ENCODE measurements around the gene GATB.

GATB gene

GRCh38 chr4:151631349-151631748 is 129.5 kb downstream of the GATB start:
- ChIA-PET CTCF (interaction anchor here (1.7 kb wide), 1 partner anchor 355 kb away, joined by 3 read pairs; no protein-coding TSS in a partner anchor), POLR2A (no interaction called here)
- no peak for DNase-seq (ENCODE audit: low read depth, low spot score)
- TF ChIP-seq CTCF (IDR thresholded peaks at IDR 0.05; ENCODE audit: insufficient read depth, low read length, missing control alignments), result no peak
- no peak overlapping the region for H3K4me3 ChIP-seq (ENCODE audit: low read depth, low read length)

GRCh38 chr4:151629097-151629783 is 131.6 kb downstream of the GATB start:
- no peak for TF ChIP-seq CTCF (IDR thresholded peaks at IDR 0.05; ENCODE audit: insufficient read depth, low read length, missing control alignments)
- POLR2A ChIA-PET, result no interaction called here
- no peak for DNase-seq (ENCODE audit: low read depth, low spot score)
- CTCF ChIA-PET, result interaction anchor here (1.1 to 1.3 kb wide), 2 partner anchors 9 to 11 kb away, joined by 3 read pairs; no protein-coding TSS in a partner anchor
- no peak overlapping the region for H3K4me3 ChIP-seq (ENCODE audit: low read depth, low read length)

- ChIA-PET CTCF (interaction anchor here (1.1 to 2.3 kb wide), 3 partner anchors 12 to 24 kb away, joined by 3 to 9 read pairs (median 3); no protein-coding TSS in a partner anchor), POLR2A (no interaction called here)
Observed at GRCh38 chr4:151628001-151628608, 132.7 kb downstream of the GATB start.

GRCh38 chr4:151627491-151627890 is 133.3 kb downstream of the GATB start:
- TF ChIP-seq CTCF (IDR thresholded peaks at IDR 0.05; ENCODE audit: insufficient read depth, low read length, missing control alignments), result no peak
- no peak for DNase-seq (ENCODE audit: low read depth, low spot score)
- ChIA-PET POLR2A (no interaction called here), CTCF (interaction anchor here (1.1 to 2.3 kb wide), 2 partner anchors 13 to 23 kb away, joined by 3 to 9 read pairs; no protein-coding TSS in a partner anchor)
- no peak overlapping the region for H3K4me3 ChIP-seq (ENCODE audit: low read depth, low read length)

More at GRCh38 chr4:151628001-151628608, 132.7 kb downstream of the GATB start:
- no peak overlapping the region for H3K4me3 ChIP-seq (ENCODE audit: low read depth, low read length)
- TF ChIP-seq CTCF (IDR thresholded peaks at IDR 0.05; ENCODE audit: insufficient read depth, low read length, missing control alignments), result no peak
- DNase-seq (ENCODE audit: low read depth, low spot score), result no peak

- H3K4me3 ChIP-seq (ENCODE audit: low read depth, low read length), result no peak overlapping the region
- DNase-seq (ENCODE audit: low read depth, low spot score), result no peak
- POLR2A ChIA-PET, result no interaction called here
- TF ChIP-seq CTCF (IDR thresholded peaks at IDR 0.05; ENCODE audit: insufficient read depth, low read length, missing control alignments), result no peak
- CTCF ChIA-PET, result interaction anchor here (0.7 to 2.3 kb wide), 3 partner anchors 12 to 23 kb away, joined by 3 to 9 read pairs (median 3); no protein-coding TSS in a partner anchor
Observed at GRCh38 chr4:151626751-151627150, 134.1 kb downstream of the GATB start.

GRCh38 chr4:151626228-151626627 is 134.6 kb downstream of the GATB start:
- no peak for DNase-seq (ENCODE audit: low read depth, low spot score)
- POLR2A ChIA-PET, result no interaction called here
- no peak overlapping the region for H3K4me3 ChIP-seq (ENCODE audit: low read depth, low read length)
- CTCF ChIA-PET, result interaction anchor here (0.7 to 2.3 kb wide), 2 partner anchors 13 to 22 kb away, joined by 3 to 9 read pairs; no protein-coding TSS in a partner anchor
- TF ChIP-seq CTCF (IDR thresholded peaks at IDR 0.05; ENCODE audit: insufficient read depth, low read length, missing control alignments), result no peak

All from AG04449 (cell line).